Heart right ventricle (tissue), 16 donors: ENCODE data around the gene CRYAB. TPM values are rescaled to one million over a fixed set of nuclear protein-coding genes. Genes with fewer than 3 reads are reported as not detected.
"Not testable (repeated sequence)": the region's sequence is repeated elsewhere in the genome, so short reads cannot be mapped to it uniquely, and the experiment has no call there.

Source experiments
- ATAC-seq, 8 donors: fragments of 200-7000 bp; cut with Tn5 transposase; one replicate each; pipeline ENCODE4 v1.9.1; 2020; ENCODE audit warnings: mild to moderate bottlenecking in 8 of 8, moderate library complexity in 8 of 8, moderate number of reproducible peaks in 1 of 8
- DNase-seq, 2 donors: peaks; one replicate each; pipeline ENCODE4 v3.0.0-alpha.2; 2020
- H3K27ac ChIP-seq, 10 donors: fragments of 200-600 bp; sonication (generic) in 2 of 10; one replicate each; pipeline versions ENCODE4 v1.5.0 to v1.8.0; 2020 to 2022; ENCODE audit warnings: mild to moderate bottlenecking in 3 of 10
- H3K27me3 ChIP-seq, 7 donors: fragments of 200-600 bp; one replicate each; pipeline ENCODE4 v1.8.0; 2021 to 2022; ENCODE audit warnings: mild to moderate bottlenecking in 2 of 7
- H3K36me3 ChIP-seq, 9 donors: fragments of 200-600 bp; sonication (generic) in 1 of 9; one replicate each; pipeline versions ENCODE4 v1.5.0 to v1.8.0; 2020 to 2022; ENCODE audit warnings: mild to moderate bottlenecking in 2 of 9
- H3K4me1 ChIP-seq, 9 donors: fragments of 200-600 bp; sonication (generic) in 1 of 9; one replicate each; pipeline versions ENCODE4 v1.5.0 to v1.8.0; 2020 to 2022; ENCODE audit warnings: mild to moderate bottlenecking in 4 of 9
- H3K4me3 ChIP-seq, 10 donors: fragments of 200-600 bp; sonication (generic) in 2 of 10; one replicate each; pipeline versions ENCODE4 v1.5.0 to v1.8.0; 2020 to 2022; ENCODE audit warnings: mild to moderate bottlenecking in 7 of 10, moderate library complexity in 2 of 10
- H3K9me3 ChIP-seq, 11 donors: fragments of 200-600 bp in 10 of 11; sonication (generic) in 2 of 11; one replicate each; pipeline versions ENCODE4 v1.5.0 to v1.8.0; 2013 to 2022; ENCODE audit warnings: mild to moderate bottlenecking in 2 of 11, control low read depth in 1 of 11, moderate library complexity in 1 of 11
- CTCF ChIP-seq, 9 donors: fragments of 200-600 bp; sonication (generic) in 2 of 9; IDR thresholded peaks; one replicate each; pipeline versions ENCODE4 v1.5.0 to v1.8.0; 2021 to 2022; ENCODE audit warnings: antibody characterized with exemption in 9 of 9, mild to moderate bottlenecking in 5 of 9, moderate library complexity in 1 of 9
- whole genome bisulfite sequencing, 2 donors: extraction: QIAGEN DNeasy Blood & Tissue Kit; methylation state at CpG; one replicate each; pipeline ENCODE4 v1.1.7; 2013; ENCODE audit warnings: inconsistent platforms in 1 of 2; 5-methylcytosine and 5-hydroxymethylcytosine counted together
- intact Hi-C, 10 donors: fragments of 100-400 bp; cut with DNase I; formaldehyde crosslinking; loops; one replicate each; pipeline versions ENCODE4 v1.11.1 to v1.14.2; 2022
- polyA plus RNA-seq, 2 donors: library from polyadenylated mRNA; stranded (reverse); fragments of 200-250 nt; gene quantifications; one replicate each; pipeline ENCODE4 v1.2.3, GENCODE V29; 2013
- total RNA-seq, 10 donors: library from RNA; stranded (reverse); fragmentation: NEBNext Ultra II Directional in 3 of 10; extraction: Animal tissue kit (Norgen Biotek cat#: 25700) in 3 of 10; gene quantifications; one replicate each; pipeline versions ENCODE4 v1.2.1 to v1.2.4, GENCODE V29; 2021 to 2023
- donor health status: Arrhythmogenic right ventricular cardiomyopathy.
- donor health status: ischemic (EF 13 %, LVEDD 7.1; RV severe dilation, severe dysfunction).
- donor health status: healthy with polysubstance abuse.
- donor health status: DM: no; HTN: yes; CAD: no.
- donor health status: DM: no; HTN: no; CAD: no.
- donor health status: ischemic (EF 25% LVEDD 6.9; RV normal size, moderate dysfunction).
- donor health status: ischemic (EF 25% LVEDD 5.7; RV mildly dilated, moderate dysfunction).
- donor health status: healthy.
- donor health status: DM: yes; HTN: yes; CAD: no.
- donor health status: Ischemic cardiomyopathy.
- donor health status: ischemic (EF 35%, LVEDD 5.7; RV mildly dilated, moderate dysfunction).
- donor health status: nonischemic (EF 11% LVEDD 7.7; RV severe dilation, severe dysfunction).
- donor health status: DM: yes; HTN: yes; CAD: no.
- donor health status: PGD.
- donor health status: ischemic (EF 29% LVEDD 5.4; RV normal size, mild dysfunction).
- donor health status: nonischemic (EF 23%, LVEDD 6.1; RV moderate dilation, normal function).

CRYAB gene
- total and polyA plus RNA-seq, 12 donors = 7,695 to 25,436 (median 8,590) TPM

- peak in 1 of 2 donors; percentile 36 for DNase-seq
- no peaks in the 10 kb centered on the region for H3K9me3 ChIP-seq
- 17 to 29% methylated on average over 2 of the region's 2 CpGs for WGBS, 2 donors
- H3K4me3 ChIP-seq = no peak overlapping the region
- no peaks in the 10 kb centered on the region for H3K4me1 ChIP-seq
- H3K27ac ChIP-seq = peak overlapping the region in 6 of 10 donors; percentile 5 to 98 (median 42)
- peak in 7 of 8 donors; percentile 46 to 68 (median 60) for ATAC-seq
- peaks cover 0 to 32% (median 18%) of the 10 kb centered on the region in 9 donors for H3K36me3 ChIP-seq
- no peak for TF ChIP-seq CTCF (IDR thresholded peaks at IDR 0.05)
- intact Hi-C loops = no loop called here
- peaks cover 0 to 3% (median 0%) of the 10 kb centered on the region in 7 donors for H3K27me3 ChIP-seq
These were observed 6.2 kb downstream of the CRYAB start for GRCh38 chr11:111905411-111905810.

GRCh38 chr11:111886844-111887243 is 24.7 kb downstream of the CRYAB start:
- H3K4me3 ChIP-seq = no peak overlapping the region
- H3K27ac ChIP-seq = no peak overlapping the region
- peaks cover 0 to 17% (median 0%) of the 10 kb centered on the region in 9 donors for H3K36me3 ChIP-seq
- H3K4me1 ChIP-seq = no peaks in the 10 kb centered on the region
- TF ChIP-seq CTCF (IDR thresholded peaks at IDR 0.05) = no peak
- intact Hi-C loops = no loop called here
- DNase-seq (no peak), ATAC-seq (no peak)
- no peaks in the 10 kb centered on the region for H3K27me3 ChIP-seq
- H3K9me3 ChIP-seq = peaks cover 0 to 2% (median 0%) of the 10 kb centered on the region in 11 donors
- 88 to 94% methylated on average over 2 of the region's 2 CpGs for WGBS, 2 donors

GRCh38 chr11:111886032-111886431 is 25.5 kb downstream of the CRYAB start:
- DNase-seq = no peak
- intact Hi-C loops = no loop called here
- H3K4me1 ChIP-seq = no peaks in the 10 kb centered on the region
- H3K9me3 ChIP-seq = no peaks in the 10 kb centered on the region
- H3K27ac ChIP-seq = no peak overlapping the region
- no peaks in the 10 kb centered on the region for H3K27me3 ChIP-seq
- no peak for ATAC-seq
- H3K36me3 ChIP-seq = peaks cover 0 to 17% (median 0%) of the 10 kb centered on the region in 9 donors
- H3K4me3 ChIP-seq = no peak overlapping the region
- 92 to 94% methylated on average over 4 of the region's 4 CpGs for WGBS, 2 donors
- no peak for TF ChIP-seq CTCF (IDR thresholded peaks at IDR 0.05)

- intact Hi-C loops, ATAC-seq: not testable (repeated sequence)
- WGBS, 2 donors = 66 to 82% methylated on average over 4 of the region's 4 CpGs
These were observed 26.5 kb downstream of the CRYAB start for GRCh38 chr11:111885053-111885452.

GRCh38 chr11:111882202-111882601 is 29.4 kb downstream of the CRYAB start:
- 79 to 81% methylated on average over 5 of the region's 5 CpGs for WGBS, 2 donors
- no peak for DNase-seq
- H3K27me3 ChIP-seq = no peaks in the 10 kb centered on the region

More at GRCh38 chr11:111885053-111885452, 26.5 kb downstream of the CRYAB start:
- not testable (repeated sequence) for H3K4me1 ChIP-seq, H3K9me3 ChIP-seq, H3K27me3 ChIP-seq, H3K4me3 ChIP-seq, DNase-seq, H3K27ac ChIP-seq
- H3K36me3 ChIP-seq = peaks cover 0 to 17% (median 0%) of the 10 kb centered on the region in 9 donors

More at GRCh38 chr11:111882202-111882601, 29.4 kb downstream of the CRYAB start:
- no peak for ATAC-seq
- peaks cover 0 to 23% (median 19%) of the 10 kb centered on the region in 9 donors for H3K4me1 ChIP-seq
- no peak for TF ChIP-seq CTCF (IDR thresholded peaks at IDR 0.05)
- H3K4me3 ChIP-seq = no peak overlapping the region
- H3K9me3 ChIP-seq = no peaks in the 10 kb centered on the region
- peaks cover 0 to 17% (median 0%) of the 10 kb centered on the region in 9 donors for H3K36me3 ChIP-seq
- intact Hi-C loops = loop anchor here in 2 of 10 donors (5.0 kb wide), 2 partner anchors 45 to 110 kb away; no protein-coding TSS in a partner anchor
- no peak overlapping the region for H3K27ac ChIP-seq
